GM19463 (cell line): Measurements from ENCODE around the gene COL6A2.
"Not testable (repeated sequence)": the region's sequence is repeated elsewhere in the genome, so short reads cannot be mapped to it uniquely, and the experiment has no call there.

Experiments used
- ATAC-seq: cut with Tn5 transposase; IDR thresholded peaks from one replicate; pipeline ENCODE4 v1.9.1; 2021; ENCODE audit warnings: mild to moderate bottlenecking, moderate library complexity; ENCODE audit not compliant: unreplicated experiment

COL6A2 gene

DNA sequence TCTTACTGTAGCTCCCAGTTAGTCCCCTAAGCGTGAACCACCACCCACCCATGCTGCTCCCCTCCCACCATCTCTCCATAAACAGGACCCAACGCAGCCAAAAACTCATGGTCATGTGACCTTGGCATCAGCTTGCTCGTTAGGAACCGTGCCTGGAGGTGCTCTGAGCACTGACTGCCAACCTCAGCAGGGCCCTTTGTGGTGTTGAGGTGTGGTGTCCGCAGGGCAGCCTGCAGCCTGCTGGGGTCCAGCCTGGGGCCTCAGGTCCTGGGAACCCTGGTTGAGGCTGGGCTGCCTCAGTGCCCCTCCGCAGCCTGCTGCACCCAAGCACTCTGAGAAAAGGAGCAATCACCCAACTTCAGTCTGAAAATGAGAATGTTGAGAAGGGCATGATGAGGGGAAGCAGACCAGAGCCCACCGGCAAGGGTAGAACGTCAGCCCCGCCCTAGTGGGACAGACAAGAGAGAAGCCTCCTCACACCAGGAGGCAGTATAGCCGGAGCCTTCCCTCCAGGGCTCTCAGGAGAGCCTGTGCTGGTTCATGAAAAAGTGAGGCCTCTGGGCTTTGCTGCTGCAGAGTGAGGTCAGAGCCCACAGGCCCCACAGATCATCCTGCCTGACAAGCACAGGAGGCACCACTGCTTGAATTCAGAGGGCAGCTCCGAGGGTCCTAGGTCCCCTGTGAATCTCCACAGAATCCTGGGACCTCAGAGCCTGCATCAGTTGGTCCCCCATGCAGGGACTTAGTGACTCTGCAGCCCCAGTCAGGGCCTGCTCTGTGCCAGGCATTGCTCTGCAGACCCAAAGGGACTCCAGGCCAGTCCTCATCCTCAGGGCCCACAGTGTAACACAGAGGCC, 4.9 kb upstream of the COL6A2 start:
- ATAC-seq = no peak

DNA sequence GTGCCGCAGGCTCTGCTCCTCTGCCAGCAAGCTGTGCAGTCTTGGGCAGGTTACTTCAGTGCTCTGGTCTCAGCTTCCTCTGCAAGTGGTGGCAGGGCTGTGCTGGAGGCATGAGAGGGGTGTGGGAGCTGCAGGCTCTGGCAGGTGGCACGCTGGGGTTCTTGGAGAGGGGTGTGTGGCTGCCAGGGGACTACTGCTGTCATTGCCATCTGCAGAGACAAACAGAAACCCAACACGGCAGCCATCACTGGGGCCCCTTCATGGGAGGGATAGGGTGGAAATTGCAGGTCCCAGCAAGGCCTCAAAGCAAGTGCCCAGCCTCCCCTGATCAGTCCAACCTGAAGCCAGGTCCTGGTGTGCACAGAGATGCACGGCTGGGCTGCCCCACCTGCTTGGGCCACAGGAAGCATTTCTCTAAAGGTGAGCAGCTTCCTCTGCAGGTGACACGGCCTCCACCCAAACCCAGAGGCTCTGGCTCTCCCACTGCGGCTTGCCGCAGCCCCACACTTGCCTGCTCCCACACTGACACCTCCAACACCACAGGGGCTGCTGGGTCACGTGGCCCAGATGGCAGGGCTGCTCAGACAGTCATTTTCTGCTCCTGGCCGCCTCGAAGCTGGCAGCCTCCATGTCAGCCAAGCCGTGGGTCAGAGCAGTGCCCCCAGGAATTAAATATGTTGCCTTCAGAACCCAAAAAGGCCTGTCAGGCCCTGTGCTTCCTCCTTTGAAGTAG, 4.1 kb upstream of the COL6A2 start:
- no peak for ATAC-seq

DNA sequence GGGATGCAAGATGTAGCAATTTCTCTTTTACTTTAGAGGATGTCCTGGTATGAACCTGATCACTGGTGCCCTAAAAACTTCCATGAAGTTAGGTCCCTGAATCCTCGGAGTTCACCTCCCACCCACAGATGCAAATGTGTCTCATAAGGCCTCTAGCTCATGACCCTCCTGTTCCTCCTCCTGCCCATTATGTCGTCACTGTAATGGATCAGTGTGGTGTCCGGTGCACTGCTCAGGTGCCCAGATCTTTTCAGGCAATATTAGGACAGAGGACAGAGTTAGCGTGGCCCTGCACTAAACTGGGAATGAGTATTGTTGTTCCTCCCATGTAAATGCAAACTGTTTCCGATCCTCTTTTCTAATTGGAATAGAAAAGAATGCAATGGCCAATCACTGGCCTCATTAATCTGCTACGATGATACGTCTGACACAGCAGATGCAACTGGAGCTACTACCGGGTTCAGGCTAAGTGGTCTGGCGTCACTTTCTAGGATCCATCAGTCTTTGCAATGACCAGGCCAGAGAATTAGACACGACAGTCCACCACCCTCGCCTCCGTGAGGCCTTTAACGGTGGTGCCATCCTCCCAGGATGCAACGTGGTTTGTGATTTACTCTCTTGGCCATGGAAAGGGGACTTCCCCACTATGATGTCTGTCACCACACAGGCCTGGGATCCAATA, 3.4 kb upstream of the COL6A2 start:
- no peak for ATAC-seq

DNA sequence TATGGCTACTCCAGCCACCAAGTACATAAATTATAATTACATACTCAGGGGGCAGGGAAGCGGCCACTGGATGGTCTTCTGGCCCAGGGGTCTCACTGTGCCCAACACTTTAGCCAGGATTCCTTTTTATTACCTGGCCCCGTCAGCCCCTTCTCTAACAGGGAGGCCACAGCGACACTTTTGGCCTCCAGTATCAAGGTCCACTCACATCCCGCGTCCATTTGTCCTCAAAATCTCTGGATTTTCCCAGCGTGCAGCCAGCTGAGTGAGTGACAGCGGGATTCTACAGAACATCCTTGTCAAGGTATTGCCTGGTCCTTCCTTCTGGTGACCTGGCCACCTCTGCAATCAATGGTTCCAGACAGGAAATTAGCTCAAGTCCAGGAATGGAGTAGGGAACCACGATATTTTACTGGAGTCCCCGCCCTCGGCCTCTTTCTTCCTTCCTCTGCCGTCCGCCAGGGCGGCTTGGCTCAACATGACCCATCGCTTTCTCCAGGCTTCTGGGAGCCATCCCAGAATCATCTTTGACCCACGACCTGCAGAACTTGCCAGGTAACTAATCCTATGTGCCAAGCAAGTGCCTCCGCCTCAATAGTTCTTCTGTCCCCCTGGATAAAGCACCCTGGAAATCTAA, 2.7 kb upstream of the COL6A2 start:
- no peak for ATAC-seq

DNA sequence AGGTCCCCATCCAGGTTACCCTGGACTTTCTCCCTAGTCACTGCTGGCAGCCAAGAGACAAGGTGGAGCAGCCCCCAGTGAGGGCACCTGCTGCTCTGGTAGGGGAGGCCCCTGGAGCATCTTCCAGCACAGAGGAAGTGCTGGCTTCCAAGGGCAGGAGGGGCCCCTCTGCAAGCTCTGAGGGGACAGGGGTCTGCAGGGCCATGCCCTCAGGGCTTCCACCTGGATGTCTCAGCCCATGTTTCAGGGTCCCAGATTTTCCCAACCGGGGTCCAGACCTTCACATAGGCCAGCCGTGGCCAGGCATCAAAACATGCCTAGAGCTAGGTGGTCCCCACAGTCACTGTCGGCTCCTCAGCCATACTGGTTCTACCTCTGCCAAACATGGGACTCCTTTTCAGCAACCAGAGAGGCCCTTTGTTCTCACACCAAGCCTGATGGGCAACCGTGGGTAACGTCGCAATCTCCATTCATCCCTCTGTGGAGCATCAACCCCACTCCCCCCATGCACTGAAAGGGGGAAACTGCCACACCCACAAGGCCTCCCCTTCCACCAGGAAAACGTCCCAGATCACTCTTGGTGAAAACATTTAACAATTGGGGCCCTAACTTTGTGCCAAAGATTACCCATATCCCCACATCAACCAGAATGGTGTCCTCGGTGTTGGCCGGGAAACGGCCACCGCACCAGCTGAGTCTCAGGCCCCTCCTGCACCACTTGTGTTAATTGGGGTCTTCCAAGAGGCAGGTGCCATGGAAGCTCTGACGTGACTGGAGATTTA, 1.9 kb upstream of the COL6A2 start:
- ATAC-seq = no peak

DNA sequence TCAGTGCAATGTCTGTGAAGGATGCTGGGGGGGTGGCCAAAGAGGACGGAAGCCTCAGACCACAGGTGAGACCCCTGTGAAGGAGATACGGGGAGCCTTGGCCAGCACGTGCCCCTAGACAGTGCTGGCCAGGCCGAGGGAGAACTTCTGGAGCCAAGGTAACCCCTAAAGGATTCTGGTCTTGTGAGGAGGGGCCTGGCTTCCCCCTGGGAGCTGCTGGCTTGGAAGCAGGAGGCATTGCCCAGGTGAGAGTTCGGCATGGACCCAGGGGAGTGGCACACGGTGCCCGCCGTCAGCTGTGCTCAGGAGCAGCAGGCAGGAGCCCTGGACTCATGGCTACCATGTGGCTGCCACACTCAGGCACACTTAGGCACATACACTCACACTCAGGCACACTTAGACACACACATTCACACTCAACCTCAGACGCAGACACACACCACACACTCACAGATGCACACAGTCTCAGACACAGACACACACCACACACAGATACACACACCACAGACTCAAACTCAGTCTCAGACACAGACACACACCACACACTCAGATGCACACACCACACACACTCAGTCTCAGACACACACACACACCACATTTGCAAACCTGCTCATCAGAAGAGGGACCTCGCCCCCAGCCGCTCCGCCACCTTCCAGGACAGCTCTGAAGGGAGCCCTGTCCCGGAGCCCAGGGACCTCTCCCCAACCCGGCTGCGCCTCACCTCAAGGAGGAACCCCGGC, 1.1 kb upstream of the COL6A2 start:
- ATAC-seq = no peak

DNA sequence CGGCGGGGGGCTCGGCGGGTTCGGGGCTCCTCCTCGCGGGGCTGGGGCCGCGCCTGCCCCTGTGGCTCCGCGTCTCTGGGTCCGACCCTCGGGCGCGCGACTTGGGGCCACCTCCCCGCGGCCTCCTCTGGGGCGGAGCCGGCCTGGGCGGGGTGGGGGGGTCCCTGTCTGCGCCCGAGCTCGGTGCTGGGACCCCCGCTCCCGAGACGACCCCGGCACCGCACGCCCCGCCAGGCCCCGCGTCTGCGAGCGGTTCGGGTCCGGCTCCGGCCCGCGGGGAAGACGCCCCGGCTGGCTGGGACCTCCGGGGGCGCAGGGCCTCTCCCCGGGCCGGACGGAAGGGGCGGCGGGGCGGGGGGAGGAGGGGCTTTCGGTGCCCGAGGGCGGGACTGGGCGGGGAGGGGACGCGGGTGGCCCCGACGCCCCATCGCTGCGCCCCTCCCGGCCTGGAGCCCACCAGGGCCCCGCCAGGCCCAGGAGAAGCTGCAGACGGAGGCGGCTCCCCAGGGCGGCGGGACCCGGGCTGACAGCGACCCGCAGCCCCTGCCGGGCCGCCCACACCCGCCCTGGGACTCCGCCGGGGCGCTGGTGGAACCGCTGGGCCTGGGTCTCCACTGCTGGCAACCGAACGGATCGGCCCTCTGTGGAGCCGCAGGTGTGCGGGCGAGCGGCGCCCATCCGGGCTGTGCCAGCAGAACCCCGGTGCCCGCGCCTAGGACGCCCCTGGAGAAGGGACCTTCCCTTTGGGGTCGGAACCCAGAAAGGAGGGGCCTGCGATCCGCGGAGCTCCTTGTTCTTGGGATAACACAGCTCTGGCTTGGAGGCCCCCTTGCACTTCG, 610 bp downstream of the COL6A2 start:
- ATAC-seq = no peak

DNA sequence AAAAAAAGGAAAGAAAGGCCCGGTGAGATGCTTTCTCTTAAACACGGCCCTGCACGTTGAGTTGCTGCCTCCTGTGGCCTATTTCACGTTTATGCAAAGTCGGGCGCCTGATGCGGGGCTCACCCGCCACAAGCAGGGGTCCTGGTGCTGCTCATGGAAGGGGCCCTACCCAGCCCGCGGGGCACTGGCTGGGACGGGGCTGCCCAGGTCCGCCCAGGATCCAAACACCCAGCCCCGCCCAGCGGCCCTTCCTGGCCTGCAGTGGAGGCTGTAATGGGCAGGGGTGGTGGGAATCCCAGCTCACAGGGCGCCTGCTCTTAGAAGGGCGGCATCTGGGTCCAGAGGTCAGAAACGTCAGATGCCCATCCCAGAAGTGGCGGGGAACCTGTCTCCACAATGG, 1.6 kb downstream of the COL6A2 start:
- ATAC-seq = no peak

DNA sequence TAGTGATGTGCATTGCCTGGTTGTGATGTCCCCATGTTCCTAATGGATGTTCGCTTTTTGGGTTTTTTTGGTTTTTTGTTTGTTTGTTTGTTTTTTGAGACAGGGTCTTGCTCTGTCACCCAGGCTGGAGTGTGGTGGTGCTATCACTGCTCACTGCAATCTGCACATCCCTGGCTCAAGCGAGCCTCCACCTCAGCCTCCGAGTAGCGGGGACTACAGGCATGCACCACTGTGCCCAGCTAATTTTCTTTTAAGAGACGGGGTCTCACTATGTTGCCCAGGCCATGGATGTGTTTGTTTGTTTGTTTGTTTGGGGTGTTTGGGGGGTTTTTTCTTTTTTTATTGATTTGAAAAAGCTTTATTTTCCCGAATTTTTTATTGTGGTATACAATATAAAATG, 2.1 kb downstream of the COL6A2 start:
- ATAC-seq = no peak

DNA sequence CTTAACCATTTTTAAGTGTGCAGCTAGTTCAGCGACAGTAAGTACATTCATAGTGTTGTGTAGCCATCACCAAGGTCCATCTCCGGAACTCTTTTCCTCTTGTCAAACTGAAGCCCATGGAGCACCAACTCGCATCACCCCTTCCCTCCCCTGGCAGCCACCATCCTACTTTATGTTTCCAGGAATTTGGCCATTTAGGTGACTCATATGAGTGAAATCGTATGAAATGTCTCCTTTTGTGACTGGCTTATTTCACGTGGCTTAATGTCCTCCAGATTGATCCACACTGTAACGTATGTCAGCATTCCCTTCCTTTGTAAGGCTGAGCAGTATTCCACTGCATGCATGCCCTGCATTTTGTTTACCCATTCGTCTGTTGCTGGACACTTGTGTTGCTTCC, 2.5 kb downstream of the COL6A2 start:
- ATAC-seq = no peak

DNA sequence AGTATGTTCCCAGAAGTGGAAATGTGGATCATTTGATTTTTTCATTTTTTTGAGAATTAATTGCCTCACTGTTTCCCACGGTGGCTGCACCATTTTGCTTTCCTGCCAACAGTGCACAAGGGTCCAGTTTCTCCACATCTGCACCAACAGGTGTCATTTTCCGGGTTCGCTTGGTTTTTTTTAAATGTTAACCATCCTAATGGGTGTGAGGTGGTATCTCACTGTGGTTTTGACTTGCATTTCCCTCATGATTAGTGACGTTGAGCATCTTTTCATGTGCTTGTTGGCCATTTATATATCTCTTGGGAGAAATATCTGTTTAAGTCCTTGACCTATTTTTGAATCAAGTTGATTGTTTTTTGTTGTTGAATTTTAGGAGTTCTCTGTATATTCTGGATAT, 3.0 kb downstream of the COL6A2 start:
- ATAC-seq = no peak

DNA sequence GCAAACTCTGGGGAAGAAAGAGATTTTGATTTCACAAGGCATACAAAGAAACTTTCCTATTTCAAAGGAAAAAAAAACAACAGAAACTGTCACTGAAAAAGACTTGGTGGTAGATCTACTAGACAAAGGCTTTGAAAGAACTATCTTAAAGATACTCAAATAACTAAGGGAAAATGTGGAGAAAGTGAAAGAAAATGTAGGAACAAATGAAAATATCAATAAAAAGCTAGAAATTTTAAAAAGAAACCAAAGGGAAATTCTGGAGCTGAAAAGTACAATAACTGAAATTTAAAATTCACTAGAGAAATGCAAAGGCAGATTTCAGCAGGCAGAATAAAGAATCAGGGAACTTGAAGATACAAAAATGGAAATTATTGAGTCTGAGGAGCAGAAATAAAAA, 6.2 kb downstream of the COL6A2 start:
- ATAC-seq = no peak

DNA sequence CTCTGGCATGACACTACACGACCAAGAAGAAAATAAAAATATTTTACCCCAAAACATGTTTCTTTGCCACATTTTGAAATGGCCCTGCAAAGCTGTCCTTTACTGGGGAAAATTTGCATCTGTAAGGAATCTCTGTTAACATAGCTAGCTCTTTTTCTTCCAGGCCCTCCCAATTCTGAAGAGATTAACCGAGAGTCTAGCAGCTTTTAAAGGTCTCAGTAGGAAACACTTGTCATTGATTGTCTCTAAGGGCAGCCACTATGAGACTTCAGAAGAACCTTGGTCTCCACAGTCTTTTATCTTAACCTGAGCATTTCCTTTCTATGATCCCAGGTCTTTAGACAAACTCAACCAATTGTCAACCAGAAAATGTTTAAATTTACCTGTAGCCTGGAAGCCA, 9.5 kb downstream of the COL6A2 start:
- ATAC-seq = not testable (repeated sequence)

DNA sequence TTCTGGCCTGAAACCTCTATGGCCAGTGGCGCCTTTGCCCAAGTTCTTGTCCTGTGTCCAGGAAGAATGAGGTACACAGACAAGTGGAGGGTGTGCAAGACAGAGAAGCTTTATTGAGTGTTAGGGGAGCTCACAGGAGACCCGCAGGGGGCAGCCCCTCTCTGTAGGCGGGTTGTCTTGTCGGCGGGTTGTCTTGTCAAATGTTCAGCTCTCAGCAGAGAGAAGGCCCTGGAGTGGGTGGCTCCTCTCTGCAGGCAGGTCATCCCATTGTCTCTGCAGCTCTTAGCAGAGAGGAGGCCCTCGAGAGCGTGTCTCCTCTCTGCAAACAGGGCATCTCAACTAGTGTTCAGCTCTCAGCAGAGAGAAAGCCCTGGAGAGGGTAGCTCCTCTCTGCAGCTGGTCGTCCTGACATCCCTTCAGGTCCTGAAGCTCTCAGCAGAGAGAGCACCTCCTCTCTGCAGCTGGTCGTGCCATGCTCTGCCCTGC, 11.0 kb downstream of the COL6A2 start:
- no peak for ATAC-seq

DNA sequence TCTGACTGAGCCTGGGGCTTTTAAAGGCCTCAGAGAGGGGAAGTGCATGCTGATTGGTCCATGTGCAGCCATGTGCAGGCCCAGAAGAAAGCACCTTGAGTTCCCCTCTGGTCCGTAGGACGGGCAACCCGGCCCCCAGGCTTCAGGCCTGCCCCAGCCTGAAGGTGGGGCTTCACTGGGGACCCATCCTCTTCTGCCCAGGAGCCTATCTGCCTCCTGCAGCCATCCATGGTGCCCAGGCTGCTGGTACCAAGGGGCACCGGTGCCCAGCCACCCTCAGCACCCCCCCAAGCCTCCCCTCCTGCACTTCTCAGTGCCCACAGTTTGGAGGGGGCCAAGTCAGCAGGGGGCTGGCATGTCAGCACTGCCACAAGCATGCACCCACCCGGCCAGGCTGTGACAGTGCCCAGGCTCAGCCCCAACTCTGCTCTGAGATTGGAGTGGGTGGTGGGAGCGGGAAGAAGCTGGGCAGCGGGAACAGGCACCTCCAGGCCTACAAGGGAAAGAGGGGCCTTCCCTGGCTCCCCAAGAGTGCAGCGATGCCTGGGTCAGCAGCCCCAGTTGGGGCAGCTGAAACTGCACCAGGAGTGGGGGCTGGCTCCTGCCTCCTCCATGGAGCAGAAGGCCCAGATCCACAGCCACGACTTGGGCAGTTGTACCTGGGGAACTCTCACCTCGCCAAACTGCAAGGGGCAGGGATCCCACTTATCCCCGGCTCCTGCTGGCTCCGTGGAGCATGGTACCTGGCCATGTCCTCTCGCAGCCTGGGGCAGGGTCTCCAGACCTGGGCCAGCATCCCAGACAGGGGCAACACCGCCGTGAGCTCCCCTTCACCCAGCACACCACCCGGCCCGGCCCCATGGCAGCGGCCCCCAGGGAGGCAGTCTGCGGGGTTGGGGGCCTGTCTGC, 11.7 kb downstream of the COL6A2 start:
- no peak for ATAC-seq

DNA sequence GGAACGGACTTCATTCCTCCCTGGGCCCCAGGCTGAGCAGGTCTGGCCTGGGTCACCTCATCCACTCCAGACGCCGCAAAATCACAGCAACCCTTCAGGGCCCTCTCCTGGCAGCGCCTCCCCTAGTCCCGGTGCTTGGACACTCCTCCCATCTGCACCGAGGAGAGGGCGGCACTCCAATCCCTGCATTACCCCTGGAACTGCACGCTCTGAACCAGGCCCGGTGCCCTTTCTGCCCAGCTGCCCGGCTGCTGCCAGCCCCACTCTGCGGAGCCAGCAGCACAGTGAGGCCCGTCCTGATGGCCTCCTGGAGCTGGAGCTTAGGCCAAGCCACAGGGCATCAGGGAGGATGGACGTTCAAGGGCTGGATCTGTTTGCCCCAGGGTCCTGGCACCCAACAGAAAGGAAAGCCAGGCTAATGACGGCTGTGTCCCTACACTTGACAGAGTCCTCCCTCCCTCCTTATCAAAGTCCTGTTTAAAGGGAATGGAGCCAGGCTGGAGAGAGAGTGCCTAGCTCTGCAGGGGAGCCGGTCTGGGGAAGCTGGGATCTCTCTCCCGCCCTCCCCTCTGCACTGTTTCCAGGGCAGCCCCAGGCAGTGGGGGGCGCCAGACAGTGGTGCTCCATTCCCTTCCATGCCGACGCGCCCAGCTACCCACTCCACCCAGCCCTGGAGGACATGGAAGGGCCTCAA, 12.7 kb downstream of the COL6A2 start:
- no peak for ATAC-seq

DNA sequence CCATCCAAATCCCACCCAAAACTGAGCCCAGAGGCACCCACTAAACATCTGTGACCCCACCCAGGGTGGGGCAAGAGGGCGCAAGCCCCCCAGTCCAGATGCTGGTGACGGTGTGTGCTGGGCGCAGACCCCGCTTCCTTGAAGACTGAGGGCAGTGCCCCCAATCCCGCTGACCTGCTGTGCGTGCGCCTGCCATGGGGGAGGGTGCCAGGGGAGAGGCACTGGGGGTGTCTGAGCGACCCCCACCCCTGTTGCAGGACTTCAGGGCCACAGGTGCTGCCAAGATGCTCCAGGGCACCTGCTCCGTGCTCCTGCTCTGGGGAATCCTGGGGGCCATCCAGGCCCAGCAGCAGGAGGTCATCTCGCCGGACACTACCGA, 13.3 kb downstream of the COL6A2 start:
- no peak for ATAC-seq
